ENCODE results near the gene METAP2.

METAP2 gene

GRCh38 chr12:95547522-95548055 lies 73.6 kb downstream of the METAP2 start:
- Histone ChIP-seq H3K27ac (ENCODE audit: low read depth, low read length) (peak overlapping the region; percentile 97), H3K9me3 (ENCODE audit: control insufficient read depth, insufficient read depth, low read depth, low read length) (no peaks in the 10 kb centered on the region), H3K9ac (ENCODE audit: low read length) (peak overlapping the region; percentile 91), H3K4me1 (ENCODE audit: control insufficient read depth, insufficient read depth, low read length) (peaks cover 27% of the 10 kb centered on the region), H3K36me3 (ENCODE audit: control insufficient read depth, insufficient read depth, low read length) (no peaks in the 10 kb centered on the region; the same call in 1 of the 2 replicates), H3K4me3 (ENCODE audit: low read depth, low read length) (peak overlapping the region; percentile 89), H3K27me3 (ENCODE audit: control insufficient read depth, insufficient read depth, low read length) (peaks cover 3% of the 10 kb centered on the region; the same call in 1 of the 2 replicates)

- Histone ChIP-seq H3K9ac (ENCODE audit: low read length) (peak overlapping the region; percentile 91), H3K27me3 (ENCODE audit: control insufficient read depth, insufficient read depth, low read length) (peaks cover 3% of the 10 kb centered on the region; the same call in 1 of the 2 replicates), H3K36me3 (ENCODE audit: control insufficient read depth, insufficient read depth, low read length) (no peaks in the 10 kb centered on the region; the same call in 1 of the 2 replicates), H3K9me3 (ENCODE audit: control insufficient read depth, insufficient read depth, low read depth, low read length) (no peaks in the 10 kb centered on the region), H3K27ac (ENCODE audit: low read depth, low read length) (peak overlapping the region; percentile 97), H3K4me3 (ENCODE audit: low read depth, low read length) (peak overlapping the region; percentile 89), H3K4me1 (ENCODE audit: control insufficient read depth, insufficient read depth, low read length) (peaks cover 30% of the 10 kb centered on the region)
Measured at GRCh38 chr12:95548056-95548538, 74.1 kb downstream of the METAP2 start.

- Histone ChIP-seq H3K36me3 (ENCODE audit: control insufficient read depth, insufficient read depth, low read length) (no peaks in the 10 kb centered on the region; the same call in 1 of the 2 replicates), H3K27me3 (ENCODE audit: control insufficient read depth, insufficient read depth, low read length) (peaks cover 3% of the 10 kb centered on the region; the same call in 1 of the 2 replicates), H3K9ac (ENCODE audit: low read length) (peak overlapping the region; percentile 96), H3K9me3 (ENCODE audit: control insufficient read depth, insufficient read depth, low read depth, low read length) (no peaks in the 10 kb centered on the region), H3K4me1 (ENCODE audit: control insufficient read depth, insufficient read depth, low read length) (peaks cover 32% of the 10 kb centered on the region), H3K27ac (ENCODE audit: low read depth, low read length) (peak overlapping the region; percentile 97), H3K4me3 (ENCODE audit: low read depth, low read length) (peak overlapping the region; percentile 89)
Measured at GRCh38 chr12:95548539-95549391, 74.8 kb downstream of the METAP2 start.

GRCh38 chr12:95549392-95550084 lies 75.6 kb downstream of the METAP2 start:
- H3K9ac ChIP-seq (ENCODE audit: low read length) = peak overlapping the region; percentile 96

GRCh38 chr12:95551305-95551704 lies 77.4 kb downstream of the METAP2 start, which contains the start of gene USP44:
Gene USP44 (minus strand): TSS chr12:95551476. CDS start chr12:95534256, 17,220 bp downstream.
- Histone ChIP-seq H3K27ac (ENCODE audit: low read depth, low read length) (peak within 1 kb of the TSS; percentile 86), H3K9ac (ENCODE audit: low read length) (peak within 1 kb of the TSS; percentile 79), H3K4me3 (ENCODE audit: low read depth, low read length) (peak within 1 kb of the TSS; percentile 89), H3K9me3 (ENCODE audit: control insufficient read depth, insufficient read depth, low read depth, low read length) (no peaks in the 10 kb centered on the region), H3K4me1 (ENCODE audit: control insufficient read depth, insufficient read depth, low read length) (peaks cover 25% of the 10 kb centered on the region), H3K27me3 (ENCODE audit: control insufficient read depth, insufficient read depth, low read length) (peaks cover 3% of the 10 kb centered on the region; the same call in 1 of the 2 replicates), H3K36me3 (ENCODE audit: control insufficient read depth, insufficient read depth, low read length) (no peaks in the 10 kb centered on the region; the same call in 1 of the 2 replicates)

More at GRCh38 chr12:95549392-95550084, 75.6 kb downstream of the METAP2 start:
- peaks cover 33% of the 10 kb centered on the region for H3K4me1 ChIP-seq (ENCODE audit: control insufficient read depth, insufficient read depth, low read length)
- H3K4me3 ChIP-seq (ENCODE audit: low read depth, low read length) = peak overlapping the region; percentile 89
- no peaks in the 10 kb centered on the region for H3K9me3 ChIP-seq (ENCODE audit: control insufficient read depth, insufficient read depth, low read depth, low read length)
- peaks cover 3% of the 10 kb centered on the region; the same call in 1 of the 2 replicates for H3K27me3 ChIP-seq (ENCODE audit: control insufficient read depth, insufficient read depth, low read length)
- no peaks in the 10 kb centered on the region; the same call in 1 of the 2 replicates for H3K36me3 ChIP-seq (ENCODE audit: control insufficient read depth, insufficient read depth, low read length)
- H3K27ac ChIP-seq (ENCODE audit: low read depth, low read length) = peak overlapping the region; percentile 87

GRCh38 chr12:95551913-95552516 lies 78.1 kb downstream of the METAP2 start:
- H3K4me3 ChIP-seq (ENCODE audit: low read depth, low read length) = peak overlapping the region; percentile 89
- H3K27me3 ChIP-seq (ENCODE audit: control insufficient read depth, insufficient read depth, low read length) = peaks cover 3% of the 10 kb centered on the region; the same call in 1 of the 2 replicates
- H3K9ac ChIP-seq (ENCODE audit: low read length) = peak overlapping the region; percentile 79
- H3K4me1 ChIP-seq (ENCODE audit: control insufficient read depth, insufficient read depth, low read length) = peaks cover 19% of the 10 kb centered on the region
- peak overlapping the region; percentile 86 for H3K27ac ChIP-seq (ENCODE audit: low read depth, low read length)
- no peaks in the 10 kb centered on the region for H3K9me3 ChIP-seq (ENCODE audit: control insufficient read depth, insufficient read depth, low read depth, low read length)
- no peaks in the 10 kb centered on the region; the same call in 1 of the 2 replicates for H3K36me3 ChIP-seq (ENCODE audit: control insufficient read depth, insufficient read depth, low read length)

- no peak overlapping the region for H3K4me3 ChIP-seq (ENCODE audit: low read depth, low read length)
- H3K9me3 ChIP-seq (ENCODE audit: control insufficient read depth, insufficient read depth, low read depth, low read length) = no peaks in the 10 kb centered on the region
- no peaks in the 10 kb centered on the region for H3K27me3 ChIP-seq (ENCODE audit: control insufficient read depth, insufficient read depth, low read length)
- no peaks in the 10 kb centered on the region; the same call in 1 of the 2 replicates for H3K36me3 ChIP-seq (ENCODE audit: control insufficient read depth, insufficient read depth, low read length)
- H3K4me1 ChIP-seq (ENCODE audit: control insufficient read depth, insufficient read depth, low read length) = peaks cover 15% of the 10 kb centered on the region
- H3K9ac ChIP-seq (ENCODE audit: low read length) = no peak overlapping the region
- H3K27ac ChIP-seq (ENCODE audit: low read depth, low read length) = no peak overlapping the region
Measured at GRCh38 chr12:95553197-95553943, 79.4 kb downstream of the METAP2 start.

- Histone ChIP-seq H3K4me3 (ENCODE audit: low read depth, low read length) (no peak overlapping the region), H3K9ac (ENCODE audit: low read length) (no peak overlapping the region), H3K27me3 (ENCODE audit: control insufficient read depth, insufficient read depth, low read length) (no peaks in the 10 kb centered on the region), H3K36me3 (ENCODE audit: control insufficient read depth, insufficient read depth, low read length) (no peaks in the 10 kb centered on the region), H3K4me1 (ENCODE audit: control insufficient read depth, insufficient read depth, low read length) (peaks cover 15% of the 10 kb centered on the region), H3K27ac (ENCODE audit: low read depth, low read length) (no peak overlapping the region), H3K9me3 (ENCODE audit: control insufficient read depth, insufficient read depth, low read depth, low read length) (no peaks in the 10 kb centered on the region)
Measured at GRCh38 chr12:95554532-95555071, 80.7 kb downstream of the METAP2 start.

GRCh38 chr12:95557625-95558024 lies 83.7 kb downstream of the METAP2 start:
- no peak overlapping the region for H3K4me3 ChIP-seq (ENCODE audit: low read depth, low read length)
- peaks cover 9% of the 10 kb centered on the region for H3K4me1 ChIP-seq (ENCODE audit: control insufficient read depth, insufficient read depth, low read length)
- no peak overlapping the region for H3K9ac ChIP-seq (ENCODE audit: low read length)
- no peaks in the 10 kb centered on the region for H3K36me3 ChIP-seq (ENCODE audit: control insufficient read depth, insufficient read depth, low read length)
- H3K27me3 ChIP-seq (ENCODE audit: control insufficient read depth, insufficient read depth, low read length) = no peaks in the 10 kb centered on the region
- no peak overlapping the region for H3K27ac ChIP-seq (ENCODE audit: low read depth, low read length)
- no peaks in the 10 kb centered on the region for H3K9me3 ChIP-seq (ENCODE audit: control insufficient read depth, insufficient read depth, low read depth, low read length)
